IgD-negative memory B cell (primary cell): Measurements from ENCODE around the gene CACNB2. TPM values are rescaled to one million over a fixed set of nuclear protein-coding genes. Genes with fewer than 3 reads are reported as not detected.
"Not testable (repeated sequence)": the region's sequence is repeated elsewhere in the genome, so short reads cannot be mapped to it uniquely, and the experiment has no call there.

ENCODE experiments used
- H3K27ac Mint-ChIP-seq, 3 donors: one replicate each; pipeline ENCODE4 v1.8.0; 2020 to 2022; ENCODE audit warnings: mild to moderate bottlenecking in 3 of 3, mixed read lengths in 3 of 3, moderate library complexity in 1 of 3
- H3K27me3 Mint-ChIP-seq: one replicate; pipeline ENCODE4 v1.8.0; 2021; ENCODE audit warnings: mixed read lengths
- H3K36me3 Mint-ChIP-seq: one replicate; pipeline ENCODE4 v1.8.0; 2020; ENCODE audit warnings: mild to moderate bottlenecking, mixed read lengths
- H3K4me1 Mint-ChIP-seq, 3 donors: one replicate each; pipeline ENCODE4 v1.8.0; 2020 to 2022; ENCODE audit warnings: mixed read lengths in 3 of 3, mild to moderate bottlenecking in 1 of 3
- H3K4me3 Mint-ChIP-seq, 4 donors: one replicate each; pipeline ENCODE4 v1.8.0; 2020 to 2022; ENCODE audit warnings: mild to moderate bottlenecking in 4 of 4, mixed read lengths in 4 of 4, moderate library complexity in 3 of 4
- H3K9me3 Mint-ChIP-seq, 3 donors: one replicate each; pipeline ENCODE4 v1.8.0; 2020 to 2021; ENCODE audit warnings: mixed read lengths in 3 of 3, mild to moderate bottlenecking in 1 of 3
- polyA plus RNA-seq: library from polyadenylated mRNA; unstranded; fragments of 300-500 nt; fragmentation: Illumina TruSeq; gene quantifications from one replicate; pipeline ENCODE4 v1.2.3, GENCODE V29; 2021

The CACNB2 gene
- polyA plus RNA-seq, 1 donor from 2014 or later: 0.79 TPM

DNA sequence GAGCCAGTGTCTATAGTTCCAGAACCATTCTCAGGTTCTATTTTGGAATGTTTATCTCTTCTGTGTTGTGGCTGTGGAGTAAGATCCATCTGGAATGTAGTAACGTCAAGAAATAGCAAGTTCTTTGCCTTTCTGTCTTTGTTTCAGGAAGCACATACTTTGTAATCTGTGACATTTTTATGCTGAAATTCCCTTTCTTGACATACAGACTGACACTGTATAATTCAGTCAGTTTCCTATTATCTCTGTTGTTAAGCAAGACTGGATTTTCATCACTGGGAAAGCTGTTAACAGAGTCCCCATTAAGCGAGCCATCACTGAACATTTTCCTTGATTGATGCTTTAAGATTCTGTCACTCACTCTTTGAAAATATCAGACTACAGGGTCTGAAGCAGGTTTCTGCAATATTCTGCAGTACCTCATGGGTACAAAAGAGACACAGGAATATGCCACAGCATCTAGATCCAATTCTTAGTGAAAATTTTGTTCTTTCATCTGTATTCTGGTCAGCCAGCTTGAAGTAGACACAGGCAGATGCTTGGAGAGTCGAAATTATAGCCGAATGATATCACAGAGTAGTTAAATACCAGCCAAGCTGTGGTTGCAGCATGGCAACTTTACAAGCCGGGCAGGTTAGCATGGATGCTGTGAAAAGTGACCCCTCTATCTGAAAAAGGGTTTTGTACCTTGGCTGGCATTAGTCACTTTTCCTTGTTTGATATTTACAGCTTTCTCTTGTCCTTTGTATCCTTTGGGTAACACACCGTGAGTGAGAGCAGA is 62.6 kb downstream of the CACNB2 start:
- Mint-ChIP-seq H3K27ac (no peak overlapping the region), H3K4me3 (no peak overlapping the region), H3K27me3 (peaks cover 2% of the 10 kb centered on the region), H3K4me1 (peaks cover 0 to 3% (median 0%) of the 10 kb centered on the region in 3 donors), H3K36me3 (no peaks in the 10 kb centered on the region), H3K9me3 (peaks cover 0 to 3% (median 2%) of the 10 kb centered on the region in 3 donors)

DNA sequence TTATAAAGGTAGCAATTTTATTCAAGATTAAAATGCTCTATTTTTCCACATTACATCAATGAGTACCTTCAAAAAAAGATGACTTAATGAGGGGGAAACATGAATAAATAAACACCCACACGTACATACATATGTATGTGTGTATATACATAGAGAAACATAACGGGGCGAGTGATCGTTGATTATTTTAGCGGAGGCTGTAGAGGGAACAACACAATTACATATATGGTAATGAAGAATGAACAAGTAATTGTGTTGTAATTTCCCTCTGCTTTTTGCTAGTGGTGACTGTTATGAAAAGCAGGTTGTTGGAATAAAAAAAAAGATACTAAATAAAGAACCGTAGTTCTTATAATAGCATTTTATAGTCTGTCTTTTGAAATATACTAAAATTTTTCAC is 63.2 kb downstream of the CACNB2 start:
- Mint-ChIP-seq H3K4me1 (peaks cover 0 to 3% (median 0%) of the 10 kb centered on the region in 3 donors), H3K36me3 (no peaks in the 10 kb centered on the region), H3K27ac (no peak overlapping the region), H3K9me3 (peaks cover 0 to 3% (median 2%) of the 10 kb centered on the region in 3 donors), H3K27me3 (peaks cover 2% of the 10 kb centered on the region), H3K4me3 (no peak overlapping the region)

DNA sequence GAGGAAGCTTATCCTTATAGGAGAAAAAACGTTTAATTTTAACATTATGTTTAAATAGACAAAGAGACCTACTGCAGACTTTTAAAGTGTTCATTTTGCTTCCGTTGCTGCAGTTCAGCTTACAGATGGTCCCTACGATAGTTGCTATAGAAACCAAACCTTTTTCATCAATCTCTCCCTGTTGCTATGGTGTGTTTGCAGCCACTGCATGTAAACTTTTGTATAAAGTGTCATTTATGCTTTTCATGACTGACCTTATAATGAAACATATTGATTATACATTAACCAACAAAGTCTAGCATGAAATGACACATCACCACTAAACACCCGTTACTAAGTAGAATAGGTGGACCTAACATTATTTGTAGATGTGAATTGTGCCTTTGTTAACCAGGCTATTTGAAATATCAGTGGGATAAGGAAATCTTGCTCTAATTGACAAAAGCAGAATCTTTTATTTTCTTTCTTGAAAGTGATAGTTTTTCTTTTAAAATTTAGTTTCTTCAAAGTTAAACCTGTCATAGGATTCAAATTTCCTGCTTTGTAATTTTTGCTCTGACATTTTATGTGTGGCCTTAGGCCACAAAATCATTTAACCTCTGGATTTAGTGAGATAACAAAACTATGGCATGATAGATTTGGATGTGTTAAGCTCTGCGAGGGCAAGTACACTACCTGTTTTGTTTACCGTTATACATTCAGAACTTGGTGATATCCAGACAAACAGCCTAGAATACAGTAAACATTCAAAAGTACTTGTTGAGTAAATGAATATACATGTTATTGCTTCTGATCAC is 64.0 kb downstream of the CACNB2 start:
- H3K36me3 Mint-ChIP-seq: no peaks in the 10 kb centered on the region
- peaks cover 2% of the 10 kb centered on the region for H3K27me3 Mint-ChIP-seq
- peaks cover 0 to 3% (median 2%) of the 10 kb centered on the region in 3 donors for H3K9me3 Mint-ChIP-seq
- no peak overlapping the region for H3K4me3 Mint-ChIP-seq
- H3K27ac Mint-ChIP-seq: no peak overlapping the region
- peaks cover 0 to 3% (median 0%) of the 10 kb centered on the region in 3 donors for H3K4me1 Mint-ChIP-seq

DNA sequence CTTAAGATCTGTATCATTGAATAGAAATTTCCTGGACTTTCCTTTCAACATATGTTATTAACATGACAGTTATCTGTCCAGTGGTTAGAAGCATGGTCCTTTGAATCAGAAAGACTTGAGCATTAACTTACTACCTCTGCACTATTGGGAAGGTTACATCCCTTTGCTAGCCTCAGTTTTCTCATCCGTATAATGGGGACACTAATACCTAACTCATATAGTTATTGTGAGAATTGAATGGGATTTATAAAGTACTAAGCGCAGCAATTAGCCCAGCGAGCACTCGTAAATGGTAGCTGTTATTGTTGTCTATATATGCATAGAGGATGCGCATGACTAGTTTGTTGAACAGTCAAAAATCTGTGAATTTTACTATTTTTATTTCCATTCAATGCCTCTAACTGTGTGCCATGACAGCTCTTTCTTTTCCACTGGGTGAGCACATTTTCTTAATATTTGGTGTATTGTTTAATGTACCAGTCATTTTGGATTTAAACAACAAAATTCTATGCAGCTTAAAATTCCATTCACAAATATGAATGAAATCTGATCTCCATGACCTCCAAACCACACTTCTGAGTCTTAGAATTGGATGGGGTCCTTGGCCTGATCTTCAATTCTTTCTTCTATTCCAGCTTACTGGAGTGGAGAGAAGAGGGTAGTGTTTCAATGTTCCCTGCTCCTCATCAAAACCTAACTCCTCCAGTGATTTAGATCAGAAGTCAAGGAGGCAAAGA is 65.0 kb downstream of the CACNB2 start:
- Mint-ChIP-seq H3K36me3 (no peaks in the 10 kb centered on the region), H3K4me1 (no peaks in the 10 kb centered on the region), H3K4me3 (no peak overlapping the region), H3K27ac (no peak overlapping the region), H3K9me3 (peaks cover 0 to 2% (median 0%) of the 10 kb centered on the region in 3 donors), H3K27me3 (peaks cover 2% of the 10 kb centered on the region)

DNA sequence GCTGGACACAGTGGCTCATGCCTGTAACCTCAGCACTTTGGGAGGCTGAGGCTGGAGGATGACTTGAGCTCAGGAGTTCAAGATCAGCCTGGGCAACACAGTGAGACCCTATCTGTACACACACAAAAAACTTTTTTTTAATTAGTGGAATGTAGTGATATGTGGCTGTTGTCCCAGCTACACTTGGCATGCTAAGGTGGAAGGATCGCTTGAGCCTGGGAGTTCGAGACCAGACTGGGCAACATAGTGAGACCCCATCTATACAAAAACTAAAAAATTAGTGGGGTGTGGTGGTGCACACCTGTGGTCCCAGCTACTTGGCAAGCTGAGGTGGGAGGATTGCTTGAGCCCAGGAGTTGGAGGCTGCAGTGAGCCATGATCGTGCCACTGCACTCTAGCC is 68.0 kb downstream of the CACNB2 start:
- H3K9me3 Mint-ChIP-seq, H3K4me1 Mint-ChIP-seq, H3K27me3 Mint-ChIP-seq, H3K27ac Mint-ChIP-seq, H3K4me3 Mint-ChIP-seq, H3K36me3 Mint-ChIP-seq: not testable (repeated sequence)

DNA sequence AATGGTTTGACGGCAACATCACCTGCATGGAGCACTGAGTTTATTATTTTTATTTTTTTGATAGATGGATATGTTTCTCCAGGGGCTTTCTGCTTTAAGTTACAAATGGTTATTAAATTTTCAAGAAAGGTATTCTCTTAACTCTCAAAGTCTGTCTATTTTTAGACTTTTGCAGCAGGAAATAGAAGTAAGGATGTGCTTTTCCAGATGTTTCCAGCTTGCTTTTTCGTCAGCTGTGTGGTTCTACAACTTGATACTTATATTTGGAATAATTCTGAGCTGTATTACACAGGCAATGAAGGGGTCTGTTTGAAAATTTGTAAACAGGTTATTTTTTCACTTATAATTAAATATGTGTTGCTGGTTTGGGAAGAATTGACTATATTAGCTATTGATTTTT is 69.0 kb downstream of the CACNB2 start:
- no peaks in the 10 kb centered on the region for H3K4me1 Mint-ChIP-seq
- H3K4me3 Mint-ChIP-seq: no peak overlapping the region
- H3K27ac Mint-ChIP-seq: no peak overlapping the region
- H3K27me3 Mint-ChIP-seq: no peaks in the 10 kb centered on the region
- H3K36me3 Mint-ChIP-seq: no peaks in the 10 kb centered on the region
- peaks cover 0 to 2% (median 0%) of the 10 kb centered on the region in 3 donors for H3K9me3 Mint-ChIP-seq

DNA sequence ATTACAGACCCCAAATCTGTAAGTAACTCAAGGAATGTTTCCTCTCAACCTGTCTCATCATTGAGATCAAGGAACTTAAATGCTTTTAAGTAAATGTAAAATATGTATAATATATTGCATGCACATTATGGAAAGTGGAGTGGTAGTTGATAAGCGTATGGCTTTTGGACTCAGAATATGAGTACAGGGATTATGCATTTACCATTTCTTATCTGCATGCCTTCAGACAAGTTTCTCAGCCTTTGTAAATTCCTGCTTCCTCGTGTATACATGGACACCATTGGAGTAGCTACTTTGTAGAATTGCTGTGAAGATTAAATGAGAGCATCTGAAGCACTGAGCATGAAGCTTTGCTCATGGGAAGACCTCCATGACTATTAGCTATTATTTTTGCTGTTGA is 70.5 kb downstream of the CACNB2 start:
- Mint-ChIP-seq H3K4me1 (no peaks in the 10 kb centered on the region), H3K27me3 (peaks cover 2% of the 10 kb centered on the region), H3K36me3 (no peaks in the 10 kb centered on the region), H3K4me3 (no peak overlapping the region), H3K9me3 (no peaks in the 10 kb centered on the region), H3K27ac (no peak overlapping the region)

DNA sequence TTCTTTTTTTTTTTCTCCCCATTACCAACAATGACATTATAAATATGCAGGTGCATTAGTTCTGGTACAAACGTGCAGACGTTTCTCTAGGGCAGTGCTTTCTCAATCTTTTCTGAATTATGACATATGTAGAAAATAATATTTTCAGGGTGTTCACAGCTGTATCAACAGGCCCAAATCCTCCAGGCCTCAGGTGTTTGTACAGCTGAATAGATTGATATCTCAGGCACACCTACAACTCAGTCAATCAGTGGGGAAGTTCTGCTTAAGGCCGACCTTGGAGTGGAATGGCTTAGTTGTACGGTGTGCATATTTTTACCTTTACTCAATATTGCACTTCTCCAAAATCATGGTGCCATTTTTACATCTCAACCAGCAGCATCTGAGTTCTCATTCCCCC is 71.6 kb downstream of the CACNB2 start:
- Mint-ChIP-seq H3K9me3 (no peaks in the 10 kb centered on the region), H3K4me1 (no peaks in the 10 kb centered on the region), H3K36me3 (no peaks in the 10 kb centered on the region), H3K4me3 (no peak overlapping the region), H3K27me3 (peaks cover 2% of the 10 kb centered on the region), H3K27ac (no peak overlapping the region)

DNA sequence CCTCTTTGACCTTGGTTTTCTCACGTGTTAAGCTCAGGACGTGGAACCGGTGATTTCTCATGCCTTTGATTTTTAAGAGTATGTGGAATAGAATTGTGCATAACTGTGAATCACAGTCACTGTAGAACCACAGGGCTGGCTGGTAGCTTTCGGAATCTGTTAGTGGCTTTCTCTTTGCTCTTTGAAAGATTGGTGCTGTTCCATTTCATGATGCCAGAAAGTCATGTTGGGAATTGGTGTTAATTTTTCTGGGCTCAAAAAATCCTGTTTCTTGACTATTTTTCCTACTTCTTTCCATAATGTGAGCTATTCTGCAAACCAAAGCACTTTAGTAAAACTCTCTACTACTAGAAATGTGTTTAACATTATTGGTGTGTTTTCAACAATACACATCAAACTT is 73.0 kb downstream of the CACNB2 start:
- no peak overlapping the region for H3K27ac Mint-ChIP-seq

DNA sequence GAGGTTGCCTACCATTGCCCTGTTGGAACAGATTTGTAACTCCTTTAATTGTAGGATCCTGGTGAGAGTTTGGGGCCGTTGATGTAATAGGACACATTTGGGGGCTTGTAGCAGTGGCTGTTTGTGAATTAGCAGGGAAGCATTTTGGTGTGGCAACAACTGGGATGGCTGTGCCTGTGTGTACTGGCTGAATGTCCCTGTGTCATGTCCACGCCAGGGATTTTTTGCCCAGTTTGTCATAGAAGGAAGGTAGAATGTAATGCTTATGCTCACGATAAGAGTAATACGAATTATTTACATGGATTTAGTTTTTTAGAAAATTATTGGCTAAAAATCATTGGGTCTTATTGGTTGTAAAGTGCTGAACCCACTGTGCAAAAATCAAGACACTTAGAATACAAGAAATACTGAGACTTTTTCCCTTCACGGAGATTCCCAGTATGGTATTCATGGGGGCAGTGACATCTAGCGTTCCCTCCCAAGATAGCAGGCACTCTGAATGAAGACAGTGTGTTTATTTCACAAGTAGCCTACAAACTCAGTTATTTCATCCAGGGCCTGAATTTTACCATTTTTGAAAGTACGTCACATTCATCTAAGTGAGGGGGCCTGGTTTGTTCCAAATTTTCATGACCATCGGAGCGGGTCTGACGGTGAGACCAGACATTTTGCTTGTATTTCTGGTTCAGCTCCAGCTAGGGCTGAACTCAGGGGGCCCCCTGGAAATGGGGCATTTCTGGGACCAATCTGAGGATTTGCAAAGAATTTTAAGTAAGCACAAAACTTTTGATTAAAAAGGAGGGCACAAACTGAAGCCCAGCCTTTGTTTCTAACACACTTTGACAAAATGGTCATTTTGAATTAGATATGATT is 74.7 kb downstream of the CACNB2 start:
- Mint-ChIP-seq H3K4me3 (no peak overlapping the region), H3K9me3 (no peaks in the 10 kb centered on the region), H3K27ac (no peak overlapping the region), H3K36me3 (no peaks in the 10 kb centered on the region), H3K27me3 (peaks cover 2% of the 10 kb centered on the region), H3K4me1 (no peaks in the 10 kb centered on the region)

More for the DNA sequence above, 73.0 kb downstream of the CACNB2 start:
- H3K27me3 Mint-ChIP-seq: peaks cover 2% of the 10 kb centered on the region
- no peaks in the 10 kb centered on the region for H3K4me1 Mint-ChIP-seq
- H3K4me3 Mint-ChIP-seq: no peak overlapping the region
- no peaks in the 10 kb centered on the region for H3K36me3 Mint-ChIP-seq
- H3K9me3 Mint-ChIP-seq: no peaks in the 10 kb centered on the region

DNA sequence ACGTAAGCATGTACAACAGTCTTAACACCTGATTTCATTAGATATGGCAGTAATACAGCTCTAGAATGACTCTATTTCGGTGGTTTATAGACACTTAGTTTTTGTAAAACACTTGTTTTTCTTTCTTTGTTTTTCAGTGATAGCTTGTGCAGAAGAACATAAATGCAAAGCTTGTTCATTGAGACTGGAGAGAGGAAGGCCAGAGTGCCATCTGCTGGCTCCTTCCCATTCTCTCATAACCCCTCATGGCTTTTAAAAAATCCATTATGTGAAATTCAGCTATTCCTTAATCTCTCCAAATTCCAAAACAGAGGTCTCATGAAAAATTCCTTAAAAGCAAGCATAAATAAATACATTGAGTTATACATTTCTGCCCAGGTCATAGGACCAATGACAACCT is 76.3 kb downstream of the CACNB2 start:
- H3K4me3 Mint-ChIP-seq: no peak overlapping the region
- H3K9me3 Mint-ChIP-seq: peaks cover 0 to 1% (median 0%) of the 10 kb centered on the region in 3 donors
- H3K36me3 Mint-ChIP-seq: no peaks in the 10 kb centered on the region
- peaks cover 2% of the 10 kb centered on the region for H3K27me3 Mint-ChIP-seq
- no peaks in the 10 kb centered on the region for H3K4me1 Mint-ChIP-seq
- no peak overlapping the region for H3K27ac Mint-ChIP-seq

DNA sequence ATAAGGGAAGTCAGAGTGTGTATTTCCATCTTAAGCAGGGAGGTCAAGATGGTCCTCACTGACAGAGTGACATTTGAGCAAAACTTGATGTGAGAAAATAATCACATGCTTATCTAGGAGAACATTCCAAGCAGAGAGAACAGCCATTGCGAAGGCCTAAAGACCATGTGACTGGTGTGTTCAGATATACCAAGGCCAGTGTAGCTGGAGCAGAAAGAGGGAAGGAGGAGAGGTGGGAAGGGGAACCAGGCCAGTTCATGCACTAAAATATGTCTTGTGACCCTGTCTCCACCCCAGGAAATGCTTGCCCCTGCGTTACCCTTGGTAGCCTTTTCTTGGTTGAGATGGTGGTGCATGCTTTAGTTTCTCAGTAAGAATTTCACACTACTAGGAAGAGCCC is 77.4 kb downstream of the CACNB2 start:
- Mint-ChIP-seq H3K9me3 (peaks cover 0 to 1% (median 0%) of the 10 kb centered on the region in 3 donors), H3K36me3 (no peaks in the 10 kb centered on the region), H3K4me3 (peak overlapping the region in 1 of 4 donors; percentile 17), H3K4me1 (no peaks in the 10 kb centered on the region), H3K27ac (peak overlapping the region in 1 of 3 donors; percentile 41), H3K27me3 (peaks cover 2% of the 10 kb centered on the region)

DNA sequence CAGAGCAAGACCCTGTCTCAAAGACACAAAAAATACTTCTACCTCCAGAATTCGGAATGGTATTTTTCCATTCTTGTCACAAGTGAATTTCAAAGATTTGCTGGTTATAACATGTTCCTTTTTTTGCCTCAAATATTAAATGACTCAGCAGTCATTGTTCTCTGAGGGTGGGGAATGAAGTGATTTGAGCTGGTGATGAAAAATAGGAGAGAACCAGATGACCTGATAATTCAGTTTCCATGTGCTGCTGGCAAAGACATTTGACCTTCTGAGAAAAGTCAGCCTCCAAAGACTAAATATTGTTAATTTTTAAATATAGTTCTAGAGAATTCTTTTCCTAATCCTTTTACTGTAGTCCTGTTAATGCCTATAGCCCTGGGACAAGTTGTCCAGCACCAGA is 78.9 kb downstream of the CACNB2 start:
- Mint-ChIP-seq H3K36me3 (no peaks in the 10 kb centered on the region), H3K27me3 (peaks cover 2% of the 10 kb centered on the region), H3K9me3 (peaks cover 0 to 1% (median 0%) of the 10 kb centered on the region in 3 donors), H3K4me1 (no peaks in the 10 kb centered on the region), H3K4me3 (no peak overlapping the region), H3K27ac (no peak overlapping the region)

DNA sequence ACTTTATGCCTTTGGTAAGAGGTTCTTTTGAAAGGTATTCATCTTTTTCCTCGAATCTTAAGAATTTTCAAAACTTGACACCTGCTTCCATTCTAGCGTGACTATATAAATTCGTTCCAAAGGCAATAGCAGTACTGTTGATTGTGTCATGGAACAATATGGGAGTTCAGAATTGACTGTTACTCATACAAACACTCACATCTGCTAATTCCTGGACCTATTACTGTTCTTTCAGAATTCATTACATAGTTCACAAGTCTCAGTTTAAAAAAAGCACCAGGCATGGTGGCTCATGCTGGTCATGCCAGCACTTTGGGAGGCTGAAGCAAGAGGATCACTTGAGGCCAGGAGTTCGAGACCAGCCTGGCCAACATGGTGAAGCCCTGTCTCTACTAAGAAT is 80.9 kb downstream of the CACNB2 start:
- Mint-ChIP-seq H3K9me3 (peaks cover 0 to 1% (median 0%) of the 10 kb centered on the region in 3 donors), H3K27ac (no peak overlapping the region), H3K27me3 (peaks cover 4% of the 10 kb centered on the region), H3K36me3 (no peaks in the 10 kb centered on the region), H3K4me3 (no peak overlapping the region), H3K4me1 (peaks cover 0 to 1% (median 0%) of the 10 kb centered on the region in 3 donors)
